SK-N-MC (cell line): ENCODE results near the gene MYO10.
A peak's percentile ranks its signal among the peaks of the same experiment; 100 is the strongest.

Source experiments
- DNase-seq: peaks from one replicate; pipeline ENCODE4 v3.0.0-alpha.2; 2011; ENCODE audit warnings: low read depth, low spot score
- H3K27ac ChIP-seq: fragments of 200-600 bp; sonication (generic); 2 replicates; pipeline ENCODE4 v1.5.1; 2016; ENCODE audit warnings: mixed run types
- H3K36me3 ChIP-seq: fragments of 200-600 bp; sonication (generic); 2 replicates; pipeline ENCODE4 v1.6.1; 2017; ENCODE audit warnings: antibody characterized with exemption, low read length, mixed read lengths; ENCODE audit not compliant: insufficient read depth
- H3K4me3 ChIP-seq: fragments of 200-600 bp; sonication (generic); 2 replicates; pipeline ENCODE4 v1.5.1; 2016
- H3K9ac ChIP-seq: fragments of 200-600 bp; sonication (generic); 2 replicates; pipeline ENCODE4 v1.8.0; 2017; ENCODE audit warnings: mixed run types, mixed read lengths; ENCODE audit not compliant: insufficient read length
- H3K9me3 ChIP-seq: fragments of 200-600 bp; sonication (generic); 2 replicates; pipeline ENCODE4 v1.6.1; 2017; ENCODE audit warnings: low read depth, mild to moderate bottlenecking, antibody characterized with exemption, low read length, moderate library complexity, mixed read lengths
- EZH2 ChIP-seq: fragments of 200-600 bp; sonication (generic); IDR thresholded peaks from one replicate; pipeline ENCODE4 v1.6.1; 2017; ENCODE audit warnings: antibody characterized with exemption
- FOXP2 ChIP-seq: optimal IDR thresholded peaks from 2 replicates; pipeline ENCODE3; 2011; ENCODE audit warnings: mild to moderate bottlenecking, moderate library complexity; ENCODE audit not compliant: insufficient read depth; ENCODE audit errors: extremely low read length, control extremely low read depth
- POLR2AphosphoS5 ChIP-seq: IDR thresholded peaks from 2 replicates; pipeline ENCODE4 v1.6.1; 2012; ENCODE audit warnings: mild to moderate bottlenecking, low read depth, low read length, borderline replicate concordance

MYO10 gene

DNA sequence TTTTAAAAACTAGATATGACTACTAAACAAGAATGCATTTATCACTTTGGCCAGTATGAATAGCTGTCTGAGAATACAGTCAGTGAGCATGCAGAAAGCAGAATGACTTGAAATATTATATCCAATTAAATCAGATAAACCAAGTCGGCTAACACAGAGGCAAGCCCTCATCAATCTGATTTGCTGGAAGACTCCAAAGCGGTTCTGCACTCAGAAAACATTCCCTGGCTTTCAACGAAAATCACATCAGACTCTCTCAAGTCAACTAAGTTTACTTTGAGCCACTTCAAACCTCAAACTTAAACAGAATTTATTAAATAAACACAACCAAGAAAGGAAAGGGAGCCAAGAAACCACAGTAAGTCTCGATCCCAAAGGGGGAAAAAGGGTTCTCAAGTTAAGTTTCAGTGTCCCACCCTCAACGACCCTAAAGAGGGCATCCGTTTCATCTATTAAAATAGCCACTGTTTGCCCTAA is 1.4 kb downstream of the MYO10 start:
- no peaks in the 10 kb centered on the region for H3K9me3 ChIP-seq
- H3K9ac ChIP-seq = peak overlapping the region; percentile 97
- peaks cover 40% of the 10 kb centered on the region for H3K36me3 ChIP-seq
- H3K27ac ChIP-seq = peak overlapping the region; percentile 94
- H3K4me3 ChIP-seq = peak overlapping the region; percentile 86
- no peak for TF ChIP-seq EZH2
- 0 out of 2 replicates have a peak, but pooled peaks have one; percentile 11 for TF ChIP-seq POLR2AphosphoS5
- DNase-seq = no peak

DNA sequence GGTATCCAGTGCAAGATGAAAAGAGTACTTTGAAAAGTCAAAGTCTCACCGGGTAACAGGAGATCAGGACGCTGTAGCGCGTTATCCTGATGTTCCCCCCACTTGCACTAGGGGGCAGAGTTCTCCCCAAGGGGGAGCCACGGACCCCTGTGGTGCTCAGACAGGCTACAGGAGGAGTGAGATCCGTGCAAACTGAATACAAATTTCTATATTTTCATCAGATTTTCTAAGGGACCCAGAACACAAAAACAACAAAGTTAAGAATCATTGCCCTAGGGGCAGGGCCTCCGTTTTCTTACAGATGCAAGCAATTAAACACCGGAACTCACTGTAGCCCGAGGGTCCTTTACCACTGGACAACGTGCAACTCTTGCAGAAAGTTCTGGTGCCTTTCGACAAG is 2.0 kb downstream of the MYO10 start:
- Histone ChIP-seq H3K9ac (peak overlapping the region; percentile 97), H3K36me3 (peaks cover 46% of the 10 kb centered on the region), H3K27ac (peak overlapping the region; percentile 94), H3K4me3 (peak overlapping the region; percentile 86), H3K9me3 (no peaks in the 10 kb centered on the region)
- peak; percentile 85 for DNase-seq
- TF ChIP-seq EZH2 (no peak), POLR2AphosphoS5 (peak; percentile 9; the same call in 1 of the 2 replicates)

DNA sequence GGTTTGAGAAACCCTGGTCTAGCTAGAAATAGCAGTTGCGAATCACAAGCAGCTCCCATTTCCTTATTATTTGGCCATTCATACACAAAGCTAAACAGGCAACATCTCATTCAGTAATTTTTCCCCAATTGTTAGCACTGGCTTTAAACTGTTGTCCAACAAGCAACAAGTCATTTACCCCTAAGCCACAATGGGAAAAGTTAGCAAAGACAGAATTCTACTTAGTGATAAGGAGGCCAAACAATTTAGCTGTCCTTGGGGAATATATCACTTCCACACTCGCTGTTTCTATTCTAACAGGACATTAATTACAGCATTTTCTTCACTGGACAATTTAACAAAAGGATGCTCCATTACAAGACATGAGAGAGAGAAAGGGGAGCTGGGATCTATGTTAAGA is 2.8 kb downstream of the MYO10 start:
- no peaks in the 10 kb centered on the region for H3K9me3 ChIP-seq
- TF ChIP-seq FOXP2 (no peak), POLR2AphosphoS5 (no peak), EZH2 (no peak)
- H3K27ac ChIP-seq = peak overlapping the region; percentile 94
- H3K4me3 ChIP-seq = peak overlapping the region; percentile 86
- H3K9ac ChIP-seq = peak overlapping the region; percentile 97
- DNase-seq = no peak
- peaks cover 48% of the 10 kb centered on the region for H3K36me3 ChIP-seq

DNA sequence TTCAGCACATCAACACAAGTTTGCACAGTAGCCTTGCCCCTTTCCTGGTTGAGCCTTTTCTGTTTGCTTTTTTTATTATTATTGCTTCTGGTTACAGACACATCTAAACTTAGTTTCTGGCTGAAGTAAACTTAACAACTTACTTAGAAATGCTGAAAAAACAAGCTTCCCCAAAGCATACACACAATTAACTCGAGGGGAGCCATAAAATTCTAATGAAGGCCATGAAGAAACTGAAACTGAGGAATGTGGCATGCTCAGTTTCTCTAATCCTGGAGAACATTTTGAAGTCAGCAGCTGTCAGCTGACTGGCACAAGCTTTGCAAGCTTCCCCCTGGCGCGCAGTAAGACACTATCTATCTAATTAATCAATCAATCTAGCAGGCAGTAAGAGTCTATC is 3.7 kb downstream of the MYO10 start:
- Histone ChIP-seq H3K4me3 (peak overlapping the region; percentile 86), H3K9ac (peak overlapping the region; percentile 97), H3K9me3 (no peaks in the 10 kb centered on the region), H3K36me3 (peaks cover 52% of the 10 kb centered on the region), H3K27ac (peak overlapping the region; percentile 52)
- no peak for DNase-seq
- TF ChIP-seq POLR2AphosphoS5 (no peak), FOXP2 (no peak), EZH2 (no peak)

DNA sequence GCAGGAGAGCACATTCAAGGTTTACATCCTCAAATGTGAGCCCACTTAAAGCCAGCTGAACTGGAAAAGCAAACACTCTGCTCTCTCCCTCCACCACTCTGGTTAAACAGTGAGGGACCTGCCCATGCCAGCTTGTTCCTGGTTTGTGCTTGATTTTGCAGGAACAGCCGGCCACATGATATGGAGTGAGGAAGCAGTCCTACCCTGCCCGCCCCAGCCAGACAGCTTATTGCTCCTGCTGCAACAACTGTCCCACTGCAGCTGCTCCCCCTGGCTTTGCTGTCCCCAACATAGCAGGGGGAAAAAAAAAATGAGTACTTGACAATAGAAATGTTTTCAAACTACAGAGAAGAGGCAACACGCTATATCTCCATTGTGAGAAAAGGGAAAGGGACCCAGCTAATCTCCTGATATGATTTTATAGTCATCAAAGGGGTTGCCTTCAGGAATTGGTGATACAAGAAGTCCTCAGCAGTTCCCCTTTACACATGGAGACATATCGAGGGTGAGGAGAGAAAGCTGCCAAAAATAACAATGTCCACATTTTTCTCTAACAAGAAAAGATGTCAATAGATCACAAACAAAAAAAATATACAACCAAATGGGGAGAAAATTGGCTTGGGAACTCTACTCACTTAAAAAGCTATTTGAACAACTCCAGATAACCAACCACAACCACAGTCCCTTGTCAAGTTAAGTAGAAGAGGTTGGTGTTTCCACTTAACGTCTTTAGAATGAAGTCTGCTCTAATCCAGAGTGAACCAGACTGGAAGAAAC is 4.6 kb downstream of the MYO10 start:
- peak overlapping the region; percentile 52 for H3K27ac ChIP-seq
- TF ChIP-seq FOXP2 = no peak
- TF ChIP-seq EZH2 = no peak
- TF ChIP-seq POLR2AphosphoS5 = no peak
- peak overlapping the region; percentile 86 for H3K4me3 ChIP-seq
- H3K9me3 ChIP-seq = no peaks in the 10 kb centered on the region
- H3K9ac ChIP-seq = peak overlapping the region; percentile 97
- DNase-seq = no peak
- H3K36me3 ChIP-seq = peaks cover 58% of the 10 kb centered on the region

DNA sequence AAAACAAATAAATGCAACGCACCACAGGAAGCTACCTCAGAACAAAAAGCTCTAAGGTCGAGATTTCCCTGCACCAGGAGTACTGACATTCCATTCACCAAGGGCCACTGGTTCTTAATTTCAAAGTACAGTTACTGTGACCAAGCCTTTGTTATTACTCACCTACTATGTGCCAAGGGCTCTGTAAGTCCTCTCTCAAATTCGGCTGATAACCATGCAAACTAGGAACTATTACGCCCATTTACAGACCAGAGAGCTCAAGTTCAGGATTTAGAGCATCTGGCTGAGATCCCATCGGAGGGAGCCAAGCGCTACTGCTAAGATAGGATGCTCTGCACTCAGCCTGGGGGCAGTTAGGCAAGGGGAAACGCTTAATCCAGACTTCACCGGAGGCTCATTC is 5.6 kb downstream of the MYO10 start:
- Histone ChIP-seq H3K36me3 (peaks cover 64% of the 10 kb centered on the region), H3K4me3 (peak overlapping the region; percentile 53), H3K27ac (0 out of 2 replicates have a peak overlapping the region, but pooled peaks have one; percentile 7), H3K9ac (no peak overlapping the region), H3K9me3 (no peaks in the 10 kb centered on the region)
- DNase-seq = no peak
- TF ChIP-seq FOXP2 (no peak), POLR2AphosphoS5 (no peak), EZH2 (no peak)

DNA sequence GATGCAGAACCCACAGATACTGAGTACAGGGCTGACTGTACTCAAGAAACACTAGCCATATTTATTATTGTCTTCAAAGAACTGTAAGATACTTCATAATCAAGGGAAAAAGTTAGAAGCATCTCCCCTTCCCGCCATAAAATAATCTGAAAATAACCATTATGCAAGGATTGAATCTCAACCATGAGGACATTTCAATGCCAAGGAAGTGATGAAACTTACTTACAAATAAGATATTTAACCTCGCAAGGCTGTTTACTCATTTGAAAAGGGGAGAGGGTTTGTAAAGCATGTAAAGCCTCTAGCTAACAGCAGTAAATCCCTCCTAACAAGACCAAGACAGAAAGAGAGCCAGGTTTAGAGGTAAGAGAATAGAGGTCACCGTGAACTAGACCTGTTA is 6.3 kb downstream of the MYO10 start:
- H3K27ac ChIP-seq = peak overlapping the region; percentile 34; the same call in 1 of the 2 replicates
- H3K9me3 ChIP-seq = no peaks in the 10 kb centered on the region
- TF ChIP-seq EZH2 (no peak), POLR2AphosphoS5 (no peak), FOXP2 (no peak)
- DNase-seq = no peak
- no peak overlapping the region for H3K9ac ChIP-seq
- H3K36me3 ChIP-seq = peaks cover 69% of the 10 kb centered on the region
- H3K4me3 ChIP-seq = peak overlapping the region; percentile 53; the same call in 1 of the 2 replicates

DNA sequence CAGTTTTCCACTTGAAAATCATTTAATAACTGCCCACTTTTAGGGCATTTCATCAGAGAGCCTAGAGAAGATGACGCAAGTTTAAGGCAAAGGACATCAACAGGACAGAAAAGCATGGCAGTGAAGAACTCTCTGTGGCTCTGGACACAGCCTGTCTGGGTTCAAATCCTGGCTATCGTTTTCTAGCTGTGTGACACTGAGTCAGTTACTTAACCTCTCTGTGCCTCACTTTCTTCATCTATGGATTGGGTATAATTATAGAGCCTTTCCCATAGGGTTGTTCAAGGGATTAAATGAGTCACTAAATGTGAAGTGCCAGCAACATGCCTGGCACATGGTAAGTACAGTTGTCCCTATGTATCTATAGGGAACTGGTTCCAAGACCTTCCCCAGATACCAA is 6.7 kb downstream of the MYO10 start:
- H3K36me3 ChIP-seq = peaks cover 71% of the 10 kb centered on the region
- no peak for DNase-seq
- H3K27ac ChIP-seq = peak overlapping the region; percentile 34; the same call in 1 of the 2 replicates
- no peak overlapping the region for H3K9ac ChIP-seq
- TF ChIP-seq FOXP2 (no peak), POLR2AphosphoS5 (no peak), EZH2 (no peak)
- H3K9me3 ChIP-seq = no peaks in the 10 kb centered on the region
- no peak overlapping the region for H3K4me3 ChIP-seq

DNA sequence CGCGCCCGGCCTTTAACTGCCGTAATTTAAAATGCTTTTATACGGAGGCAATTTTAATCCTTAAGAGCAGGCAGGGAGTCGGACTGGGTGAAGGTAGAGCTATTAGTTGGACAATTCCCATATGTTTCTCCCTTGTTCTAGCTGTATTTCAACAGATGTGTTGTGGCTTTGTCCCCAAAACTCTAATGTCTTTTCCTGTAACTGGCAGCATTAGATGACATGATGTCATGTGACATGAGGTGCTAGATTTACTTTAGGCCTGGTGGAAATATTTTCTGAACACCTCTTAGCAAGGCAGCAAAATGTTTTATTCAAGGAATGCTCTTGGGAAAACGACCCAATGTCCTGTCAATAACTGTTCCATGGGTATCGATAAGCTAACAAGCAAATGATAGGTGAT is 8.5 kb downstream of the MYO10 start:
- Histone ChIP-seq H3K27ac (no peak overlapping the region), H3K9ac (no peak overlapping the region), H3K36me3 (peaks cover 72% of the 10 kb centered on the region), H3K4me3 (no peak overlapping the region), H3K9me3 (no peaks in the 10 kb centered on the region)
- no peak for DNase-seq
- TF ChIP-seq FOXP2 = no peak
- TF ChIP-seq POLR2AphosphoS5 = no peak
- TF ChIP-seq EZH2 = no peak
